Skeletal muscle tissue (tissue), 4 donors: ENCODE data around the gene ID2. TPM values are rescaled to one million over a fixed set of nuclear protein-coding genes. Genes with fewer than 3 reads are reported as not detected.

Experiments
- H3K27ac ChIP-seq: one replicate; pipeline ENCODE4 v1.7.0; 2013; ENCODE audit warnings: mild to moderate bottlenecking, low read depth, low read length, inconsistent platforms
- H3K27me3 ChIP-seq, 3 donors: one replicate each; pipeline ENCODE4 v1.7.0; 2013; ENCODE audit warnings: low read length in 3 of 3; ENCODE audit not compliant: control insufficient read depth in 3 of 3, insufficient read depth in 3 of 3
- H3K36me3 ChIP-seq, 3 donors: one replicate each; pipeline ENCODE4 v1.7.0; 2013; ENCODE audit warnings: low read length in 3 of 3; ENCODE audit not compliant: control insufficient read depth in 3 of 3, insufficient read depth in 3 of 3
- H3K4me1 ChIP-seq, 3 donors: one replicate each; pipeline ENCODE4 v1.7.0; 2013; ENCODE audit warnings: low read length in 3 of 3, mild to moderate bottlenecking in 3 of 3; ENCODE audit not compliant: control insufficient read depth in 3 of 3, insufficient read depth in 3 of 3
- H3K4me3 ChIP-seq, 3 donors: one replicate each; pipeline ENCODE4 v1.7.0; 2013; ENCODE audit warnings: low read length in 3 of 3
- H3K9ac ChIP-seq, 3 donors: one replicate each; pipeline ENCODE4 v1.7.0; 2013; ENCODE audit warnings: low read length in 3 of 3, mild to moderate bottlenecking in 3 of 3, moderate library complexity in 2 of 3, low read depth in 1 of 3
- H3K9me3 ChIP-seq, 3 donors: one replicate each; pipeline ENCODE4 v1.7.0; 2013; ENCODE audit warnings: low read length in 3 of 3; ENCODE audit not compliant: control insufficient read depth in 3 of 3
- total RNA-seq: library from RNA; depleted of rRNA; stranded (reverse); fragments of >200 nt; gene quantifications from one replicate; pipeline ENCODE4 v1.2.3, GENCODE V29; 2014
- donor health status: Osteomylitis.

Gene ID2
- total RNA-seq, 1 donor from 2014 or later, result 35.0 TPM

DNA sequence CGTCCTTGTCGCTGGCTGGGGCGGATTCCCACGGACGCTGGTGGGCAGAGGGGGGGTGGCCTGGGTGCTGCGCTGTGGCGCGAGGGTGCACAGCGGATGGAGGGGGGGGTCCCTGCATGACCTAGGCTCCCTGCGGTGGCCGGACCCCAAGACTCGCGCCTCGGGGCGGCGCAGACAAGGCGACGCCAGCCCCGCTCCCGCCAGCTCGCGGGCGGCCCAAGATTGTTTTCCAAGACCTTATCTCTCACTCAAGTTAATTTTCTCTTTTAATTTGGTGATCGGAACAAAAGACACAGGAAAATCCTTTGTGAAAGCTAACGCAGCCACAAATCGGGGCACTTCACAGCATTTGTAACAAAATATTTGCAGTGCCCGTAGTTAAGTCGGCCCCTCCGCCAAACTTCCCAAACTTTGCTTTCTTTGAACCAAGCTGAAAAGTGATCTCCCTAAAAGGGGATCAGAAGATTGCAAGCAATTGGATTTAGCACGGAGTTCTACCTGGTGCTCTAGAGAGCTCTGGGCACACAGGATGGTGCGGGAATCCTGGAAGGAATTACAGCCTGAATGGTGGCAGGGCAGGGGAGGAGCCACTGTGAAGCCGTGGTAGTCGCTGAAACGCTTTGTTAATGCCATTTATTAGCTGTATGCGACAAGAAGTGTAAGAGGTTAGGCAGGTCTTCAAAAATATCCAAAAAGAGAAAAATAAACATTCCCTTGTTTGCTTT lies 4.8 kb upstream of the ID2 start:
- Histone ChIP-seq H3K27me3 (no peaks in the 10 kb centered on the region), H3K36me3 (no peaks in the 10 kb centered on the region), H3K9ac (peak overlapping the region; percentile 73 to 93 (median 87)), H3K4me3 (peak overlapping the region; percentile 54 to 81 (median 71)), H3K9me3 (peaks cover 0 to 3% (median 0%) of the 10 kb centered on the region in 3 donors), H3K4me1 (peaks cover 32 to 45% (median 44%) of the 10 kb centered on the region in 3 donors), H3K27ac (peak overlapping the region; percentile 90)

DNA sequence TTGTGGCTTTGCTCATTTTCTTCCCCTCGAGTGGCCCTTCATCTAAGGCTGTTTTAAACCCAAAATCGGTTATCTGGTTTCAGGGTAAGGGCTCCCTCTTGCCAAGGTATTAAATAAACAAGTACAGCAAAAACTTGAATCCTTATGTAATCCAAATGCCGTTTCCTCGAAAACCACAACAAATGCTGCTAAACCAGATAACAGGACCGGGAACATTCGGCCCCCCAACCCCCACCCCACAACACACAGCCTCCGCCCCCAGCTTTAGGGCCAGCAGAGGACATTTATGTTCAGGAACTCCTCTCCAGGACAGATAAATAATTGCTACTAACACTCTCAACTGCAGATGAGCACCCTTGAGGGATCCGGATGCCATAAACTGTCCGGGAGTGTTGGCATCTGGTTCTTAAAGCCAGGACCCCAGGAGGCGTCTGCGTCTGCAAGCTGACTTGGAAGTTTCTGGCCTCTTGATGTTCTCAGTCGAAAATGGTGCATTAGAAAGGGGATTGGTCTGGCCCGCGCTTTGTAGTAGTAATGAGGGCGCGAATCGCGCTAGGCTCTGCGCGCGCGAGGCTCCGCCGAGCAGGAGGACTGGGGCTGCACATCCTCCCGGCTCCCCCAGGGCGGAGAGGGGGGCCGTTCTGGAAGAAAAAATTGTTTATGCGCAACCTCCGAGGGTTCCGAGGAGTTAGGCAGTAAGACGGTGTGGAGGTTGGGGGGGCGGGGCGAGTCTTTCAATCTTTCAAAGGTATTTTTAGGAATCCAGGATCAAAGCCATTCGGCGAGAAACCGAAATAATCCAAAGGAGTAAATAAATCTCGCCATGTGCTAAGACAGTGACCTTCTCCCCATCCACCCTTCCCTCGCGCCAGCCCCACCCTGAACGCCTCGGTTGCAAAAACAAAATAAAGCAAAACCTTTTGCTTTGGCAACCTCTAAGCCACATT lies 3.9 kb upstream of the ID2 start:
- H3K9me3 ChIP-seq, result peaks cover 0 to 3% (median 0%) of the 10 kb centered on the region in 3 donors
- H3K36me3 ChIP-seq, result peaks cover 0 to 1% (median 0%) of the 10 kb centered on the region in 3 donors
- H3K4me1 ChIP-seq, result peaks cover 32 to 51% (median 49%) of the 10 kb centered on the region in 3 donors
- H3K27me3 ChIP-seq, result no peaks in the 10 kb centered on the region
- H3K27ac ChIP-seq, result peak overlapping the region; percentile 90
- peak overlapping the region; percentile 73 to 93 (median 87) for H3K9ac ChIP-seq
- H3K4me3 ChIP-seq, result peak overlapping the region; percentile 54 to 81 (median 71)

DNA sequence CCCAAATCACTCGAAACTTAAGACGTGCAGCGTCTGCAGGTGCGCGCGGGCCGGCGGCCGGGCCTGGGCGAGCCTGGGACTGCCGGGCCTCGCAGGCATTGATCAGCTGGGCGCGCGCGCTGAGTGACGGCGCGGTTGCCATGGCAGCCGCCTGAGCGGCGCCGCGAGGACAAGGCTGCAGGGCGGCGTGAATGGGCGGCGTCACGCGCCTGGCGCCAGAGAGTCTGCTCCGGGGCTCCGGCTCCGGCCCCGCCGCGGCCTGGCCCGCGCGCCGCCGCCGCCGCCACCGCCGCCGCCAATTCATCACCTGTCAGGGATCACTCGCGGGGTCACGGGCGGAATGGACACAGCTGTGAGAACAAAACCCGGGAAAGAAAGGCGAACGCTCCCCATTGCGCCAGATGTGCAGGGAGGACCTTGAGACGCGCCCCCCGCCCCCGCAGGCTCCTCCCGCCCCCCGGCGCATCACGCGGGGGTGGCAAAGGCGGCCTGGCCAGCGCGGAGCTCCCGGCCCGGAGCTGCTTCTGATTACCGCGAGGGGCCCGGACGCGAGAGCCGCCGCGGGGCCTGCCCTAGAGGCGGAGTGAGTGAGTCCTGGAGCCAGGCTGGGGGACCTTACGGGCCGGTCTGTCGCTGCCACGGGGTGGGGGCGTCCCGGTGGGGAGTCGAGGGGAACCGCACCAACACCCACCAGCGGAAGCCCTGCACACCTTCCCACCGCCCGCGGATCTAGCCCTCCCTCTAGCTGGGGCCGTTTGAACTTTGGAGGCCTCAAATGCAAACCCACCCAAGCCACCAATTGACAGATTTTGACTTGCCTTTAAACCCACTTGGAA lies 2.9 kb upstream of the ID2 start:
- H3K9me3 ChIP-seq, result peaks cover 0 to 3% (median 0%) of the 10 kb centered on the region in 3 donors
- peak overlapping the region; percentile 74 to 80 (median 76) for H3K4me3 ChIP-seq
- peak overlapping the region; percentile 96 for H3K27ac ChIP-seq
- H3K27me3 ChIP-seq, result no peaks in the 10 kb centered on the region
- H3K9ac ChIP-seq, result peak overlapping the region; percentile 82 to 95 (median 94)
- H3K4me1 ChIP-seq, result peaks cover 35 to 55% (median 54%) of the 10 kb centered on the region in 3 donors
- peaks cover 0 to 2% (median 0%) of the 10 kb centered on the region in 3 donors for H3K36me3 ChIP-seq

DNA sequence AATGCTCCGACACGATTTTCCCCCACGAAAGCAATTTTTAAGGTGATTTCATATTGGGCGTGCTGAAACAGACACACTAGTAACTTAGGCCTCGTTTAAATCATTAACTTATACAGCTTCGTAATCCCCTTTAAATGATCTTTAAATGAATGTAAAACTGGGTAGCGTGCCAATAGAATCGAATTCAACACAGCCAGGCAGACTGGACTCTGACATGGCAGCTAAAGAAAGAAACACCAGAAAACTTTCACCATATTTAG lies 2.4 kb upstream of the ID2 start:
- Histone ChIP-seq H3K27me3 (no peaks in the 10 kb centered on the region), H3K4me3 (peak overlapping the region; percentile 74 to 80 (median 76)), H3K4me1 (peaks cover 35 to 55% (median 55%) of the 10 kb centered on the region in 3 donors), H3K9me3 (peaks cover 0 to 3% (median 0%) of the 10 kb centered on the region in 3 donors), H3K27ac (peak overlapping the region; percentile 96), H3K9ac (peak overlapping the region; percentile 82 to 95 (median 94)), H3K36me3 (peaks cover 0 to 2% (median 0%) of the 10 kb centered on the region in 3 donors)

DNA sequence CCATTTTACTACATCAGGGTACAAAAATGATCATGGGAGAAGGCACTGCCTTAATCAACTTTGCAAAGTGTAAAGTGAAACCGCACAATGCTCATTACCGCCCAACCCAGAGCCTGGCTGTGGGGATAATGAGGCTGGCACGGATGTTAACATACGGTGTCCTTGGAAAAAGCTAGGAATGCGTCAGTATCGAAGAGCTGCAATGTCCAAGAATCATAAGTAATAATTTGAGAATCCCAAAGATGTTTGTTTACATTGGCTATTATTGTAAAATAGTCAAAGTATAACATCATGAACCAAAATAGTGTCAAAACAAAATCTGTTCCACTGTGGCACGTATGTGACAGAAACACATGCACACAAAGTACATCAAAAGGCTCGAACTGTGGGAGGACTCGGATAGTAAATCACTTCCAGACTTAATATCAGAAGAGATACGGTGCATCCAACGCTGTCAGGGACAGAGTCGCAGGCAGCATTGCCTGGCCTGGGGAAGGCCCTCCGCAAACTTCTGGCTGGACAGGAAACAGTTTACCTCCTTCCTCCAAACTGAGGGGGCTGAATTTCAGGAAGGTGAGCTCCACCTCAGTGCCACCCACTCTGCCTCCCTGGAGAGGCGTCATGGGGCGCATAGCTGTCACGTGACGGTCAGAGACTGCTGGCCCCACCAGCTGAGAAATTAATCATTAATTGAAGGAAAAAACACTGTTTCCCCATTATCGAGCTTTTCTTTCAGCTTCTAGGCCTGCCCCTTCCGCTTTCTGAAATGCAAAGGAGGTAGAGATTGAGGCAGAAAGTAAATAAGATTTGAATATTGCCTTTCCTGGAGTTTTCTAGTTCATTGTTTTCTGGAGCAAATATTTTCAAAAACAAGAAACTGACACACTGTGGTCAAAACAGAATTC lies 1.8 kb upstream of the ID2 start:
- Histone ChIP-seq H3K27ac (peak overlapping the region; percentile 96), H3K36me3 (peaks cover 0 to 2% (median 0%) of the 10 kb centered on the region in 3 donors), H3K9me3 (no peaks in the 10 kb centered on the region), H3K27me3 (no peaks in the 10 kb centered on the region), H3K4me1 (peaks cover 40 to 61% (median 57%) of the 10 kb centered on the region in 3 donors), H3K4me3 (peak overlapping the region; percentile 74 to 80 (median 76)), H3K9ac (peak overlapping the region; percentile 82 to 95 (median 94))

DNA sequence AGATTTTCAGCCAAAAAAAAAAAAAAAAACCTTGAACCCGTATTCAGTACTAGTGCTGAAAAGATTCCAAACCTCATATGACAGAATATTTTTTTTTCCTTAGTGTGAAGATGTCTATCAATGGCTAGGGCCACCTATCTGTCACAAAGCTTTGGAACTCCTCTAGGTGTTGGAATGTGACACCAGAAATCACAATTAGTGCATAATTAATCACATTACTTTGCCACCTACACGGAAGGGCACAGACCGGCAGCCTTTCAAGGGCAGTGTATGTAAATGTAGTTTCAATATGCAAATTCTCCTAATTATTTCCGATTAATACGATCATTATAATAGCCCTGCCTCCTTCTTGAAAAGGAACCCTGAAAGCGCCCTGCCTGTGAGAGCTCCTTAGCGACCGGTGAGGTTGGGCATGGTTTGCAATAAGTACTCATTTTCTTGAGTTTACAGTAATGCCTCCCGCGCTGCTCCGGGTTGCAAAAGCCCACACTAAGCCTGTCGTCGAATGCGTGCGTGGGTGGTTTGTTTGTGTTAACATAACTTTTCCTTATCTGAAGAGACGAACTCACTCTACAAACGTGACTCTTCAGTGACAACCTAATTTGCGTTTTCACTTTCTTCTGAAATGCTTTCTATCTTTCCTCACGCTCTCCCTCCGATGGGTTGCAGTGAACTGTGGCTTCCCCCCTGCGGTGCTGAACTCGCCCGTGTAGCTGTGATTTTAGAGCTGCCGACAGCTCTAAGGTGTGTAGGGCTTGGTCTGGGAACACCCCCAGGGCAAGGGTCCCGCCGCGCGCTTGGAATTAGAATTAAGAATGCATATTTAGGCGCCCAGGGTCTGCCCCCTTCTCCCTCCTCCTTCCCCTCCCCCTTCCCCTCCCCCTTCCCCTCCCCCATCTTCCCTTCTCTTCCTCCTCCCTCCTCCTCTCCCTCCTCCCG lies 765 bp upstream of the ID2 start:
- peak overlapping the region; percentile 65 to 76 (median 74) for H3K4me3 ChIP-seq
- H3K36me3 ChIP-seq, result peaks cover 0 to 2% (median 0%) of the 10 kb centered on the region in 3 donors
- H3K27me3 ChIP-seq, result no peaks in the 10 kb centered on the region
- H3K9me3 ChIP-seq, result no peaks in the 10 kb centered on the region
- H3K27ac ChIP-seq, result peak overlapping the region; percentile 96
- peak overlapping the region; percentile 46 to 94 (median 82) for H3K9ac ChIP-seq
- peaks cover 35 to 55% (median 53%) of the 10 kb centered on the region in 3 donors for H3K4me1 ChIP-seq

DNA sequence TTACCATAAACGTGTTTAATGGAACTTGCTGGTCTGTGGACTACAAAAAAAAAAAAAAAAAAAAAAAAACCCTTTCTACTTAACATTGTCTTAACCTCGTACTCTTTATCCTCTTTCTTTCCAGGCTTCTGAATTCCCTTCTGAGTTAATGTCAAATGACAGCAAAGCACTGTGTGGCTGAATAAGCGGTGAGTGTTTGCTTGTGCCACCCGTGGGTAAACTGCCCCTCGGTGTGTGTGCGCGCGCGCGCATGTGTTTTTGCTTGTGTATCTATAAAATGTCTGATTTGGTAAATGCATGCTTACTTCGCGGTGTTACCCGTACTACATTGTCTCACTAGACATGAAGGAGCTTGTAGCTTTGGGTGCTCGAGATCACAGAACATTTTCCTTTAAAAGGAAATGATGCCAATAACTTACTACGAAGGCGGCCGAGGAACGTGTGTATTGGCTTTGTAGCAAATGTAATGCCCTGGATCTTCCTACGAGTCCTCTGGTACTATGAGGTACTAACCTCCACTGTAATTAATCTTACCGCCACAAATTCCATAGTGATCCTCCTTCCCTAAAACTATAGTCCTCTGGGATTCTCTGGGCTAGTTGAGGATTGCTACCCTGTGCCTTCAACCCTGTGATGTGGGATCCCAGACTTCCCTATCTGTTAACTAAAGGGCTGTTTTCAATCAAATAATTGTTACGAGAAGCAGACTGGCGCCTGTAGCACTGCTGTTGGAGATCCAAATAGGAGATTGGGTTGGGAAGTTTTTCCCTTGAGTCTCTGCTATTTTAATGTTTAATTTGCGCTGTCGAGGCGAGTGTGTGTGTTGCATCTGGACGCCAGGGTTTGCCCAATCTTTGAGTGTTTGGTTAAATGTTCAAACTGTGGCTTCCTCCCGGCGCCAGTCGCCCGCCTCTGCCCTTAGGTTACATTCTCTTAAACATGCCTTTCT lies 1.1 kb downstream of the ID2 start:
- H3K36me3 ChIP-seq, result peaks cover 0 to 2% (median 0%) of the 10 kb centered on the region in 3 donors
- H3K9ac ChIP-seq, result peak overlapping the region; percentile 76 to 92 (median 79)
- peak overlapping the region; percentile 41 for H3K27ac ChIP-seq
- H3K4me1 ChIP-seq, result peaks cover 21 to 41% (median 37%) of the 10 kb centered on the region in 3 donors
- no peaks in the 10 kb centered on the region for H3K27me3 ChIP-seq
- peak overlapping the region; percentile 92 to 95 (median 95) for H3K4me3 ChIP-seq
- H3K9me3 ChIP-seq, result no peaks in the 10 kb centered on the region
